AG09319 (cell line): Measurements from ENCODE around the gene FBXL7.

ENCODE experiments used
- DNase-seq: peaks from one replicate; pipeline ENCODE4 v3.0.0-alpha.2; 2010; ENCODE audit warnings: low read depth; ENCODE audit errors: extremely low read depth
- TF ChIP-seq, protein P1 (sequence below): IDR thresholded peaks from 2 replicates; pipeline ENCODE4 v1.5.1; 2011; ENCODE audit warnings: low read depth, mild to moderate bottlenecking, inconsistent platforms, low read length, moderate library complexity

The FBXL7 gene

DNA sequence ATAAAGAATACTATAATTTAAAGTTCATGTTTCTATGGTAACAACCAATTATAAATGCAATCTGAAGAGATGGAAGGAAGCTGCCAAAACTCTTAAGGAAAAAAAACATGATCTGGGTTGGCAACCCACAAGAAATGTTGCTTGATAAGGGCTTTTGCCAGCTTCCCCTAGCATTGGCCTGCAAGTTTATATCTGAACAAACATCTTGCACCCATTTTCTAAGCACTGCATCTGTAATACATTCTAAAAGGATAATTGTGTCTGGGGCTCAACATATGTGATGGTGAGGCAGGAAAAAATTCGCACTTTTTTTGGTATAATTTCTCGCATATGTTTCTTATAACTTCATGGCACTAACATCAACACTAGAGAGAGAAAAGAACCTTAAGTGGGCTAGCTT is 276.4 kb downstream of the FBXL7 start:
- DNase-seq = no peak
- TF ChIP-seq, protein P1, sequence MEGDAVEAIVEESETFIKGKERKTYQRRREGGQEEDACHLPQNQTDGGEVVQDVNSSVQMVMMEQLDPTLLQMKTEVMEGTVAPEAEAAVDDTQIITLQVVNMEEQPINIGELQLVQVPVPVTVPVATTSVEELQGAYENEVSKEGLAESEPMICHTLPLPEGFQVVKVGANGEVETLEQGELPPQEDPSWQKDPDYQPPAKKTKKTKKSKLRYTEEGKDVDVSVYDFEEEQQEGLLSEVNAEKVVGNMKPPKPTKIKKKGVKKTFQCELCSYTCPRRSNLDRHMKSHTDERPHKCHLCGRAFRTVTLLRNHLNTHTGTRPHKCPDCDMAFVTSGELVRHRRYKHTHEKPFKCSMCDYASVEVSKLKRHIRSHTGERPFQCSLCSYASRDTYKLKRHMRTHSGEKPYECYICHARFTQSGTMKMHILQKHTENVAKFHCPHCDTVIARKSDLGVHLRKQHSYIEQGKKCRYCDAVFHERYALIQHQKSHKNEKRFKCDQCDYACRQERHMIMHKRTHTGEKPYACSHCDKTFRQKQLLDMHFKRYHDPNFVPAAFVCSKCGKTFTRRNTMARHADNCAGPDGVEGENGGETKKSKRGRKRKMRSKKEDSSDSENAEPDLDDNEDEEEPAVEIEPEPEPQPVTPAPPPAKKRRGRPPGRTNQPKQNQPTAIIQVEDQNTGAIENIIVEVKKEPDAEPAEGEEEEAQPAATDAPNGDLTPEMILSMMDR = no peak

DNA sequence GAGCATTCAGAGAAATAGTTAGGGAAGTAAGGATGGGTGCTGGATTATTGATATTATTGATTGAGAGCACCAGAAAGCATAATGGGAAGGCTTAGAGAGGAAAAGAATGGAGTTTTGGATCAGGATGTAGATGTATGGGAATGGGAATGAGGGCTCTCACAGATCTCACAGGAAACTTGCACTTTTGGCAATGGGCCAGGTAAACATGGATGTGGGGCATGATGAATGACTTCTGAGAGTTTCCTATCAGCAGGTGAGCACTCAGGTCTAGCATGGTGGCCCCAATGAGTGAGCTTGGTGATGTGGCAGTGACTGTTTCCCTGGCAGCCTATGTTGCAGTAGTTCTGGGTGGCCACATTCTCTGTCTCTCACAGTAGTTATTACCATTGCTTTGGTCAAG is 283.8 kb downstream of the FBXL7 start:
- TF ChIP-seq, protein P1 = no peak
- no peak for DNase-seq

DNA sequence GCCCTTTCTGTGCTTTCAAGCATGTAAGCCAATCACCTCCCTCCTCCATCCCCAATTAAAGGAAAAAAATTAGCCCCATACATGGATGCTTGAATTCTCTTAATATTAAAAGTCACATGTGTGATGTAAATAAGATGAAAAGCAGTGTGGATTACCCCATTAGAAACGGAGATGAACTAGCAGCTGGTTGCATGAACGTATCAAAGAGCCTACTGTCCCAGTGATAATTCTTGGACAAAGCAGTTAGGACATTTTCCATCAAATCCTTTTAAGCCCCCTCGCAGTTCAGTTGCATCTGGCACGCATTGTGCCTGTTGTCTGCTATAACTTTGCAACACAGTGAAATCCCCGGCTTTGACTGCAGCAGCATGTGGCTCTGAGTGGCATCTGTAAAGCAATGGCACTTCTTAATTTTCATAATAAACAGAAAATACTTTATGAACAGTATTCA is 285.6 kb downstream of the FBXL7 start:
- TF ChIP-seq, protein P1 = no peak
- DNase-seq = no peak

DNA sequence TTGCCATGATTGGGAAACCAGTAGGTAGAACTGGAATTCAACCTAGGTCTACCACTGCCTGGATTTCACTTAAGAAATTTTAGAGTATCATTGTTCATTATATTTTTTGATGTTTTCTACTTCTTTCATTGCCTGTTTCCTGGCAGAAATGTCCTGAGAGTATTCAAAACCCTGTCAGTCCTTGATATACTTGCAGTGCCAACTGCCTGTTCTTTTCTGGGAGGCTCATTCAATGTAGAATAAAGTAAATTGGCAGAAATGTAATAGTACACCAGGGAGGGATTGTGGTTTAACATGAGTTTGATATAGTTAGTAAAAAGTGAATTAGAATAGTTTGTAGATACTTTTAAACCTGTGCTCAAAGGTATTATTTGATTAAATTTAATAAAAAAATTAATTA is 286.3 kb downstream of the FBXL7 start:
- TF ChIP-seq, protein P1 = no peak
- DNase-seq = no peak

DNA sequence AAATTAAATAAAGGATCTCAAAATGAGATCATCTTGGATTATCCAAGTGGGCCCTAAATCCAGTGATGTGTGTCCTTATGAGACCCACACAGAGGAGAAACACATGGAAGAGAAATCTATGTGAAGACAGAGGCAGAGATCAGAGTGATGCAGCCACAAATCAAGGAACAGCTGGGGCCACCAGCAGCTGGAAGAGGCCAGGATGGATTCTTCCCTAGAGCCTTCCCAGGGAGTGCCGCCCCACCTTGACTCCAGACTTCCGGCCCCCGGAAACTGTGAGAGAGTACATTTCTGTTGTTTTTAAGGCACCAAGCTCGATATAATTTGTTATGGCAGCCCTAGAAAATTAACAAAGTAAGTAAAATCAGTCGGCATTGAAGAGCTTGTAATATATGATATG is 286.9 kb downstream of the FBXL7 start:
- no peak for DNase-seq
- TF ChIP-seq, protein P1 = no peak

DNA sequence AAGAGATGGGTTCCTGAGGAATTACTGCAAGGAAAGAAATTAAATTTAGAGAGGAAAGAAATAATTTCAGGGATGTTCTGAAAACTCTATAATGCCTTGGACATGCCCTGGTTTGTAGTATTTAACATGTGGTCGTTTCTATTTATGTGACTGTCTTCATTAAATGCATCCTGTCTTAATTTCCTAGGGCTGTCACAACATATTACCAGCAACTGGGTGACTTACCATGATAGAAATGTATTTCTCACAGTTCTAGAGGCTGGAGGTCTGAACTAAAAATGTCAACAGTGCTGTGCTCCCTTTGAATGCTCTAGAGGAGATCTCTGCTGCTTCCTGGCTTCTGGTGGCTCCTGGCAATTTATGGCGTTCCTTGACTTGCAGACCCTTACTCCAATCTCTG is 287.7 kb downstream of the FBXL7 start:
- TF ChIP-seq, protein P1 = no peak
- no peak for DNase-seq

DNA sequence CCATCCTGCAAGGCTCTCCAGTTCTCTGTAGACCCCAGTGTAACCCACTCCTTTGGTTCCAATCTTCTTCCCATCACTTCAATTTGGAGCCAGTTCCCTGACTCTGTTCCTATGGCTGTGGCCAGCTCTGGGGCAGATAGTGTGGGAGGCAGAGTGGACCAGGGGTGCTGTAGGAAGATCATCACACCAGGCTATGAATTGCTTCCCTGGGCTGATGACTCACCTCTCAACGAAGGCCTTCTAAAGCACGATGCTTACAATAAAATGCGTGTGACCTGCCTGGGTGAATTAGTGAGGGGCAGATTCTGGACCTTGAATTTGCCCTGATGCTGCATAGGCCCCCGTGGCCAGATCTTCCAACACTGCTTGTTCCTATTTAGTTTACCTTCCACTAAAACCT is 289.7 kb downstream of the FBXL7 start:
- DNase-seq = no peak

More for the DNA sequence above, 289.7 kb downstream of the FBXL7 start:
- TF ChIP-seq, protein P1 = no peak
